A673 (cell line): ENCODE results near the gene FLVCR2. TPM values are rescaled to one million over a fixed set of nuclear protein-coding genes. Genes with fewer than 3 reads are reported as not detected.

Source experiments
- BruUV-seq: library from RNA; stranded (reverse); fragments of 400-500 nt; replicated peaks from 2 replicates; lab custom pipeline; 2021; lab: Mats Ljungman, UMichigan
- CTCF ChIA-PET: fragments of 300-600 bp; sonication (Branson Sonifier 250); formaldehyde crosslinking; loops from one replicate; lab custom pipeline; 2022; ENCODE audit warnings: antibody characterized with exemption; lab: Charles Lee
- POLR2A ChIA-PET: fragments of 300-600 bp; sonication (Branson Sonifier 250); formaldehyde crosslinking; loops from one replicate; lab custom pipeline; 2022; ENCODE audit warnings: antibody characterized with exemption; ENCODE audit not compliant: low non-redundant PET; lab: Charles Lee
- DNase-seq: peaks from one replicate; pipeline ENCODE4 v3.0.0-alpha.2; 2015; ENCODE audit warnings: low spot score
- H3K27ac ChIP-seq: fragments of 200-600 bp; sonication (generic); 2 replicates; pipeline ENCODE4 v1.5.1; 2016; ENCODE audit warnings: mixed run types, low read depth, mild to moderate bottlenecking, mixed read lengths, antibody characterized with exemption, low read length; ENCODE audit not compliant: poor library complexity, severe bottlenecking
- H3K27me3 ChIP-seq: fragments of 200-600 bp; sonication (generic); replicated peaks from 2 replicates; pipeline ENCODE4 v1.6.1; 2017; ENCODE audit warnings: mixed run types, low read depth, mild to moderate bottlenecking, mixed read lengths, antibody characterized with exemption, low read length; ENCODE audit not compliant: insufficient read depth, poor library complexity
- H3K36me3 ChIP-seq: fragments of 200-600 bp; sonication (generic); 2 replicates; pipeline ENCODE4 v1.6.1; 2016; ENCODE audit warnings: mixed run types, mild to moderate bottlenecking, mixed read lengths, antibody characterized with exemption, low read length; ENCODE audit not compliant: insufficient read depth, poor library complexity, severe bottlenecking
- H3K4me1 ChIP-seq: fragments of 200-600 bp; sonication (generic); 2 replicates; pipeline ENCODE4 v1.6.1; 2017; ENCODE audit warnings: mixed run types, mild to moderate bottlenecking, mixed read lengths, antibody characterized with exemption, low read length; ENCODE audit not compliant: insufficient read depth, poor library complexity, severe bottlenecking
- H3K4me3 ChIP-seq: fragments of 200-600 bp; sonication (generic); 2 replicates; pipeline ENCODE4 v1.5.1; 2016; ENCODE audit warnings: low read depth, mixed run types, mild to moderate bottlenecking, mixed read lengths, low read length; ENCODE audit not compliant: poor library complexity, severe bottlenecking
- H3K9me3 ChIP-seq: fragments of 200-600 bp; sonication (generic); 2 replicates; pipeline ENCODE4 v1.6.1; 2016; ENCODE audit warnings: mixed run types, low read depth, mild to moderate bottlenecking, mixed read lengths, antibody characterized with exemption, low read length; ENCODE audit not compliant: poor library complexity, severe bottlenecking
- EZH2 ChIP-seq: fragments of 200-600 bp; sonication (generic); IDR thresholded peaks from 2 replicates; pipeline ENCODE4 v1.6.1; 2017; ENCODE audit warnings: borderline replicate concordance, low read depth, mild to moderate bottlenecking, mixed read lengths, antibody characterized with exemption, low read length; ENCODE audit not compliant: poor library complexity, severe bottlenecking
- intact Hi-C: fragments of 100-400 bp; cut with micrococcal nuclease; formaldehyde crosslinking; loops from one replicate; pipeline ENCODE4 v1.10.0; 2022; ENCODE audit not compliant: unreplicated experiment
- total RNA-seq: library from RNA; stranded (reverse); gene quantifications from 2 replicates; pipeline ENCODE4 v1.2.3, GENCODE V29; 2021
- TF ChIP-seq, protein P1 (sequence below): fragments of 300-800, 200-600 bp; sonication (generic); conservative IDR thresholded peaks from 2 replicates; pipeline ENCODE4 v1.5.1; 2017; ENCODE audit warnings: low read depth, mild to moderate bottlenecking, antibody characterized with exemption, low read length, moderate library complexity, mixed read lengths

FLVCR2 gene
- total RNA-seq, 1 experiment from 2014 or later, result 3.5 TPM

GRCh38 chr14:75610834-75611233 is 32.4 kb downstream of the FLVCR2 start:
- Histone ChIP-seq H3K9me3 (no peaks in the 10 kb centered on the region), H3K4me1 (no peaks in the 10 kb centered on the region), H3K4me3 (no peak overlapping the region), H3K36me3 (no peaks in the 10 kb centered on the region), H3K27ac (no peak overlapping the region), H3K27me3 (peaks cover 25% of the 10 kb centered on the region)
- no peak for DNase-seq
- TF ChIP-seq, protein P1, sequence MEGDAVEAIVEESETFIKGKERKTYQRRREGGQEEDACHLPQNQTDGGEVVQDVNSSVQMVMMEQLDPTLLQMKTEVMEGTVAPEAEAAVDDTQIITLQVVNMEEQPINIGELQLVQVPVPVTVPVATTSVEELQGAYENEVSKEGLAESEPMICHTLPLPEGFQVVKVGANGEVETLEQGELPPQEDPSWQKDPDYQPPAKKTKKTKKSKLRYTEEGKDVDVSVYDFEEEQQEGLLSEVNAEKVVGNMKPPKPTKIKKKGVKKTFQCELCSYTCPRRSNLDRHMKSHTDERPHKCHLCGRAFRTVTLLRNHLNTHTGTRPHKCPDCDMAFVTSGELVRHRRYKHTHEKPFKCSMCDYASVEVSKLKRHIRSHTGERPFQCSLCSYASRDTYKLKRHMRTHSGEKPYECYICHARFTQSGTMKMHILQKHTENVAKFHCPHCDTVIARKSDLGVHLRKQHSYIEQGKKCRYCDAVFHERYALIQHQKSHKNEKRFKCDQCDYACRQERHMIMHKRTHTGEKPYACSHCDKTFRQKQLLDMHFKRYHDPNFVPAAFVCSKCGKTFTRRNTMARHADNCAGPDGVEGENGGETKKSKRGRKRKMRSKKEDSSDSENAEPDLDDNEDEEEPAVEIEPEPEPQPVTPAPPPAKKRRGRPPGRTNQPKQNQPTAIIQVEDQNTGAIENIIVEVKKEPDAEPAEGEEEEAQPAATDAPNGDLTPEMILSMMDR, result no peak
- no peak for TF ChIP-seq EZH2
- ChIA-PET CTCF (no interaction called here), POLR2A (no interaction called here)
- intact Hi-C loops, result no loop called here
- BruUV-seq, result no TSS peak

- BruUV-seq, result no TSS peak
- intact Hi-C loops, result no loop called here
- no peaks in the 10 kb centered on the region for H3K36me3 ChIP-seq
- peaks cover 25% of the 10 kb centered on the region for H3K27me3 ChIP-seq
- CTCF ChIA-PET, result no interaction called here
- H3K4me1 ChIP-seq, result no peaks in the 10 kb centered on the region
- POLR2A ChIA-PET, result no interaction called here
- TF ChIP-seq, protein P1, result no peak
- TF ChIP-seq EZH2, result no peak
- H3K4me3 ChIP-seq, result no peak overlapping the region
- H3K27ac ChIP-seq, result no peak overlapping the region
- no peaks in the 10 kb centered on the region for H3K9me3 ChIP-seq
- no peak for DNase-seq
Observed at GRCh38 chr14:75612157-75612556, 33.7 kb downstream of the FLVCR2 start.

GRCh38 chr14:75614179-75614578 is 35.8 kb downstream of the FLVCR2 start:
- Histone ChIP-seq H3K9me3 (no peaks in the 10 kb centered on the region), H3K36me3 (no peaks in the 10 kb centered on the region), H3K4me3 (no peak overlapping the region), H3K4me1 (no peaks in the 10 kb centered on the region), H3K27ac (no peak overlapping the region), H3K27me3 (peaks cover 21% of the 10 kb centered on the region)
- intact Hi-C loops, result no loop called here
- no peak for TF ChIP-seq EZH2
- TF ChIP-seq, protein P1, result no peak
- CTCF ChIA-PET, result no interaction called here
- no TSS peak for BruUV-seq
- POLR2A ChIA-PET, result no interaction called here
- no peak for DNase-seq
